ENCODE data around the gene AGO3.

DNA sequence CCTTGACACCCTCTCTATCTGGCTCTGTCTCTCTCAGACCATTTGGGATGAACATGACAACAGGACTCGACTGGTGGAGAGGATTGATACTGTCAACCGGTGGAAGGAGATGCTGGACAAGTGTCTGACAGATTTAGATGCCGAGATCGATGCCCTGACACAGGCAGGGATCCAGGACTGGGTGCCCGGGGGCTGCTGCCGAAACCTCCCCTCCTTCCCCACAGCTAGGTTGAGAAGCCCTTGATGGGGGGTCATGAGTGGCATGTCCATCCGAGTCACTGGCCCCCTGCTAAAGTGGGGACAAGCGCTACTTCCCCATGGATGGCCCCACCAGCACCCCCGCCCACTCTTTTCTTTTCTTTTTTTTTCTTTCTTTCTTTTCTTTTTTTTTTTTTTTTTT lies 154.2 kb downstream of the AGO3 start:
- TF ChIP-seq POLR2A (IDR thresholded peaks at IDR 0.05; ENCODE audit: borderline replicate concordance, extremely low read depth, insufficient read depth, insufficient read length), result no peak
- TF ChIP-seq YY1 (IDR thresholded peaks at IDR 0.05; ENCODE audit: extremely low read depth, insufficient replicate concordance, low read depth, low read length), result no peak
- no peak for TF ChIP-seq EZH2 (IDR thresholded peaks at IDR 0.05)
- TF ChIP-seq, protein P1, sequence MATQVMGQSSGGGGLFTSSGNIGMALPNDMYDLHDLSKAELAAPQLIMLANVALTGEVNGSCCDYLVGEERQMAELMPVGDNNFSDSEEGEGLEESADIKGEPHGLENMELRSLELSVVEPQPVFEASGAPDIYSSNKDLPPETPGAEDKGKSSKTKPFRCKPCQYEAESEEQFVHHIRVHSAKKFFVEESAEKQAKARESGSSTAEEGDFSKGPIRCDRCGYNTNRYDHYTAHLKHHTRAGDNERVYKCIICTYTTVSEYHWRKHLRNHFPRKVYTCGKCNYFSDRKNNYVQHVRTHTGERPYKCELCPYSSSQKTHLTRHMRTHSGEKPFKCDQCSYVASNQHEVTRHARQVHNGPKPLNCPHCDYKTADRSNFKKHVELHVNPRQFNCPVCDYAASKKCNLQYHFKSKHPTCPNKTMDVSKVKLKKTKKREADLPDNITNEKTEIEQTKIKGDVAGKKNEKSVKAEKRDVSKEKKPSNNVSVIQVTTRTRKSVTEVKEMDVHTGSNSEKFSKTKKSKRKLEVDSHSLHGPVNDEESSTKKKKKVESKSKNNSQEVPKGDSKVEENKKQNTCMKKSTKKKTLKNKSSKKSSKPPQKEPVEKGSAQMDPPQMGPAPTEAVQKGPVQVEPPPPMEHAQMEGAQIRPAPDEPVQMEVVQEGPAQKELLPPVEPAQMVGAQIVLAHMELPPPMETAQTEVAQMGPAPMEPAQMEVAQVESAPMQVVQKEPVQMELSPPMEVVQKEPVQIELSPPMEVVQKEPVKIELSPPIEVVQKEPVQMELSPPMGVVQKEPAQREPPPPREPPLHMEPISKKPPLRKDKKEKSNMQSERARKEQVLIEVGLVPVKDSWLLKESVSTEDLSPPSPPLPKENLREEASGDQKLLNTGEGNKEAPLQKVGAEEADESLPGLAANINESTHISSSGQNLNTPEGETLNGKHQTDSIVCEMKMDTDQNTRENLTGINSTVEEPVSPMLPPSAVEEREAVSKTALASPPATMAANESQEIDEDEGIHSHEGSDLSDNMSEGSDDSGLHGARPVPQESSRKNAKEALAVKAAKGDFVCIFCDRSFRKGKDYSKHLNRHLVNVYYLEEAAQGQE (IDR thresholded peaks at IDR 0.05; ENCODE audit: low read depth), result no peak
- no peak for TF ChIP-seq ZNF274 (IDR thresholded peaks at IDR 0.05; ENCODE audit: low read depth, low read length)
- no peak for TF ChIP-seq ELF1 (IDR thresholded peaks at IDR 0.05; ENCODE audit: borderline replicate concordance, low read depth)
- TF ChIP-seq TCF7L2 (IDR thresholded peaks at IDR 0.05; ENCODE audit: borderline replicate concordance, extremely low read depth, insufficient read depth, insufficient read length), result no peak
- TF ChIP-seq, protein P2, sequence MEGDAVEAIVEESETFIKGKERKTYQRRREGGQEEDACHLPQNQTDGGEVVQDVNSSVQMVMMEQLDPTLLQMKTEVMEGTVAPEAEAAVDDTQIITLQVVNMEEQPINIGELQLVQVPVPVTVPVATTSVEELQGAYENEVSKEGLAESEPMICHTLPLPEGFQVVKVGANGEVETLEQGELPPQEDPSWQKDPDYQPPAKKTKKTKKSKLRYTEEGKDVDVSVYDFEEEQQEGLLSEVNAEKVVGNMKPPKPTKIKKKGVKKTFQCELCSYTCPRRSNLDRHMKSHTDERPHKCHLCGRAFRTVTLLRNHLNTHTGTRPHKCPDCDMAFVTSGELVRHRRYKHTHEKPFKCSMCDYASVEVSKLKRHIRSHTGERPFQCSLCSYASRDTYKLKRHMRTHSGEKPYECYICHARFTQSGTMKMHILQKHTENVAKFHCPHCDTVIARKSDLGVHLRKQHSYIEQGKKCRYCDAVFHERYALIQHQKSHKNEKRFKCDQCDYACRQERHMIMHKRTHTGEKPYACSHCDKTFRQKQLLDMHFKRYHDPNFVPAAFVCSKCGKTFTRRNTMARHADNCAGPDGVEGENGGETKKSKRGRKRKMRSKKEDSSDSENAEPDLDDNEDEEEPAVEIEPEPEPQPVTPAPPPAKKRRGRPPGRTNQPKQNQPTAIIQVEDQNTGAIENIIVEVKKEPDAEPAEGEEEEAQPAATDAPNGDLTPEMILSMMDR (IDR thresholded peaks at IDR 0.05 in 2 of 3, conservative IDR thresholded peaks at IDR 0.05 in 1 of 3; ENCODE audit: borderline replicate concordance in 1 of 3, insufficient read depth in 1 of 3, low read depth in 2 of 3, low read length in 2 of 3), result no peak

Data from HCT116 (cell line).